Activated CD4-positive, CD25-positive, alpha-beta regulatory T cell (primary cell): Measurements from ENCODE around the gene SLC39A9.

Experiments
- DNase-seq, 4 experiments: peaks; one replicate each; lab custom pipeline; 2025; lab: John Stamatoyannopoulos, UW

Gene SLC39A9

DNA sequence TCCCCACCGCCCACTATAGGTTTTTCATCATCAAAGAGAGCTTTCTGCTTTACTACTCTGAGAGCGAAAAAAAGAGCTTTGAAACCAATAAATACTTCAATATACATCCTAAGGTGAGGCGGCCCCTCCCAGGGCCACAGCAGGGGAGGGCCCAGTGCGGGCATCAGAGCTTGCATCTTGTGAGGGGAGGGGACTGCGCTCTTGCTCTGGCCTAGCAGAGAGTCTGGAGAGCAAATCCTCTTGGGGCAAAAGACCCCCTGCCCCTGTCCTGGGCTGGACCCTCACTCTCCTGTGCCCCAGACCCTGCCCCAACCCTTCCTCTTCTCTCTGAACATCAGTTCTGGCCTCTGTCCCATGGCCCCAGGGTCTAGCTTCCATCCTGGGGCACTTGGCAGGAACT is 101.6 kb downstream of the SLC39A9 start:
- no peak for DNase-seq

DNA sequence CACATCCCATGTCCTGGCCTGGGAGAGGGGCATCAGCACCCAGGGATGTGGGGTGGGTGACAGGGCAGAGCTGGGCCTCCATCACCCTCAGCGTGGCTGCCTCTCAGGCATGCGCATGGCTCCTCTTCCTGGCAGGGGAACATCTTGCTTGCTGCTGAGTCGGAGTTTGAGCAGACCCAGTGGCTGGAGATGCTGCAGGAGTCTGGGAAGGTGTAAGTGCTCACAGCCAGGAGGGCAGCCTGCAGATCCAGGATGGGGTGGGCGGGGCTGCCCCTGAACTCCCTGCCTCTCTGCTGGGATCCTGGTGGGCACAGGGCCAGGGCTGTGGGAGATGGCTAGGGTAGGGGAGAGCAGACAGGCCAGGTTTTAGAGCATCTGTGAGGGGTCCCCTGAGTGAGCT is 102.2 kb downstream of the SLC39A9 start:
- DNase-seq: no peak

DNA sequence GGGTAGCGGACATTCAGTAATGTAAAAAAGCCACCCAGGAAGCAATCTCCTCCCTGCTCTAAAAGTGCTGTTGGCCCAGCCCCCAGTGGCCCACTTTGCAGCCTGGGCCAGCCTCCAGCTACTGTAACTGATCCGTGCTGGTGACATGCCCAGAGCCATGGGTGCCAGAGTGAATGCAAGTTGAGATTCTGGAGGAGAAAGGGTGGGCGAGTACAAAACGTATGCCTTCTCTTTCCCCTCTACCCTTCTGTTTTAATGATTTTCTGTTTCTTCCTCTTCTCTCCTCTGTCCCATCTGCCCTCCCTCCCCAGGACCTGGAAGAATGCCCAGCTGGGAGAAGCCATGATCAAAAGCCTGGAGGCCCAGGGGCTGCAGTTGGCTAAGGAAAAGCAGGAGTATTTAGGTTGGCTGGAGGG is 102.9 kb downstream of the SLC39A9 start:
- no peak for DNase-seq

GRCh38 chr14:69504775-69505174 is 106.3 kb downstream of the SLC39A9 start:
- DNase-seq: no peak

DNA sequence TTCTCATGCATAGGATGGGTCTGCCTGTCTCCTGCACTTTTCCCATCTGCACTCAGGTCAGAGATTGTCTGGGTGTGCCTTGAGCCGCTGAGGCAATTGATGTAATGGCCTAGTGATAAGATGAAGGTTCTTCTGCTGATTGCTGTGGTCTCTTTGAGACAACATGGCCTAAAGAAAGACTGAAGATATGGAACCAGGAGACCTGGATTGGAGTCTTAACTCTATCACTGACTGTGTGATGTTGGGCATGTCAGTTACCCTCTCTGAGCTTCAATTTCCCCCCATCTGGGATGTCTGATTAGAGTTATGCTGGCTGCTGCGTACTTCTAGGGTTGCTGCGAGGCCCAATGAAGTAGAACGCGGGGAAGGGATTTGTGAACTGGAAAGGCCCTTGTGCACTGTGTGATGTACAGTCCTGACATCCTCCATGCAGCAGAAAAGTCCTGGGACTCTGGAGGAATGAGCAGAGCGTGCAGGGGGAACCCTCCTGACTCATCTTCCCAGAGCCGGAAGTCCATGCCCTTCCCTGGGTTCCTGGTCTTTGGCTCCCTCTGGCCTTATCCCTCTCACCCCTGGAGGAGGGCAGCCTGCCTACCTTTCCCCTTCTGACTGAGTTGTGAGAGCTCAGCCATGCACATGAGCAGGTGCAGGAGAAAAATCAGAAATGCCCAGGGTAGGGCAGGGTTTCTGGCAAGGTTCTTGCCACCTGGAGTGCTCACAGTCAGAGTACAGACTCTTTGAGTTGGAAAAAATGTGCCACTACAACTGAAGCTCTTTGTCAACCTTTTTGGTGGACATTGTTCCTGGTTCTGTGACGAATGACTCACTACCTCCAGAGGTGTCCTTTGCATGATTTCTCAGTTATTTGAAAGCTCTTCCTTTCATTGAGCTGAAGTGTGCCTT is 107.1 kb downstream of the SLC39A9 start:
- DNase-seq: no peak

DNA sequence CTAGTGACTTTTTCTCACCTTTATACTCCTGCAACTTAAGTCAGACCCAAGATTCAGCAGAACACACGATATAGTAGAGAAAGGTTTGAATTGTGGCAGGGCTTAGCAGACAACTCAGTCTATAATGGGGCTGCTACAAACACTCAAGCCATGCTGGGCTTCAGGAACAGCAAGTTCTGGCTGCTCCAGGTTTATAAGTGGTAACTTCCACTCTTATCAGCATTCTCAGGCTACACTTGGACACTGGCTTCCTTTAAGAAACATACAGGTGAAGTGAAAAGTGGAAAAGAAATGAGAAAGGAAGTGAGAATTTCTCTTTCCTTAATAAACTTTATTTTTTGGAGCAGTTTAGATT is 107.7 kb downstream of the SLC39A9 start:
- DNase-seq: no peak
